Thyroid gland (tissue), 4 donors: ENCODE results near the gene MAL. TPM values are rescaled to one million over a fixed set of nuclear protein-coding genes. Genes with fewer than 3 reads are reported as not detected.

Experiments used
- DNase-seq, 2 donors: peaks; one replicate each; pipeline ENCODE4 v3.0.0-alpha.2; 2019
- H3K27ac ChIP-seq, 3 donors: fragments of 200-600 bp; sonication (generic); 1 replicate in 2 of 3; 2 replicates in 1 of 3; pipeline ENCODE4 v1.5.1; 2016 to 2019; ENCODE audit warnings: mild to moderate bottlenecking in 1 of 3, moderate library complexity in 1 of 3
- H3K27me3 ChIP-seq: fragments of 200-600 bp; sonication (generic); one replicate; pipeline ENCODE4 v1.5.1; 2019
- H3K36me3 ChIP-seq, 2 donors: fragments of 200-600 bp; sonication (generic); one replicate each; pipeline ENCODE4 v1.5.1; 2016 to 2019
- H3K4me1 ChIP-seq, 2 donors: fragments of 200-600 bp; sonication (generic); one replicate each; pipeline ENCODE4 v1.5.1; 2017 to 2019
- H3K4me3 ChIP-seq, 3 donors: fragments of 200-600 bp; sonication (generic); replicated peaks in 1 of 3; 1 replicate in 2 of 3; 2 replicates in 1 of 3; pipeline ENCODE4 v1.5.1; 2016; ENCODE audit warnings: mild to moderate bottlenecking in 1 of 3
- H3K9me3 ChIP-seq: fragments of 200-600 bp; sonication (generic); one replicate; pipeline ENCODE4 v1.5.1; 2017
- CTCF ChIP-seq, 6 experiments: fragments of 200-600 bp in 3 of 6; fragments of 450-650 bp in 3 of 6; sonication (generic) in 3 of 6; IDR thresholded peaks; one replicate each; pipeline ENCODE4 v1.5.1; 2016 to 2019; ENCODE audit warnings: antibody characterized with exemption in 6 of 6, mild to moderate bottlenecking in 2 of 6, inconsistent platforms in 1 of 6, moderate library complexity in 1 of 6
- POLR2A ChIP-seq, 2 donors: fragments of 450-650 bp; IDR thresholded peaks; one replicate each; pipeline ENCODE4 v1.6.1; 2017; ENCODE audit warnings: antibody characterized with exemption in 2 of 2, mild to moderate bottlenecking in 2 of 2, moderate library complexity in 1 of 2
- WGBS, 2 donors: methylation state at CpG; one replicate each; pipeline ENCODE4 v1.1.5; 2017; 5-methylcytosine and 5-hydroxymethylcytosine counted together
- intact Hi-C: fragments of 100-400 bp; cut with DNase I; formaldehyde crosslinking; loops from one replicate; pipeline ENCODE4 v1.15.1; 2023
- total RNA-seq, 4 donors: library from RNA; depleted of rRNA; stranded (reverse); fragments of >200 nt; gene quantifications; one replicate each; pipeline ENCODE4 v1.2.3, GENCODE V29; 2016

Gene MAL
- total RNA-seq, 4 donors from 2014 or later, result 5.6 to 19.3 (median 13.3) TPM

- intact Hi-C loops, result no loop called here
- WGBS, 2 donors, result 82 to 86% methylated on average over 10 of the region's 10 CpGs
- H3K27ac ChIP-seq, result peak overlapping the region; percentile 89 to 98 (median 92)
- no peaks in the 10 kb centered on the region for H3K9me3 ChIP-seq
- H3K4me3 ChIP-seq, result no peak overlapping the region
- H3K4me1 ChIP-seq, result peaks cover 23 to 38% of the 10 kb centered on the region in 2 donors
- TF ChIP-seq POLR2A (IDR thresholded peaks at IDR 0.05), result no peak
- no peak for TF ChIP-seq CTCF (IDR thresholded peaks at IDR 0.05)
- H3K36me3 ChIP-seq, result no peaks in the 10 kb centered on the region
- H3K27me3 ChIP-seq, result no peaks in the 10 kb centered on the region
- no peak for DNase-seq
Measured at GRCh38 chr2:95018301-95018700, 7.2 kb upstream of the MAL start.

GRCh38 chr2:95018861-95019550 lies 6.5 kb upstream of the MAL start:
- peak; percentile 84 to 88 for DNase-seq
- peak overlapping the region; percentile 89 to 98 (median 92) for H3K27ac ChIP-seq
- H3K36me3 ChIP-seq, result no peaks in the 10 kb centered on the region
- TF ChIP-seq CTCF (IDR thresholded peaks at IDR 0.05) (no peak), POLR2A (IDR thresholded peaks at IDR 0.05) (no peak)
- no peaks in the 10 kb centered on the region for H3K9me3 ChIP-seq
- peaks cover 23 to 43% of the 10 kb centered on the region in 2 donors for H3K4me1 ChIP-seq
- H3K27me3 ChIP-seq, result no peaks in the 10 kb centered on the region
- intact Hi-C loops, result no loop called here
- no peak overlapping the region for H3K4me3 ChIP-seq
- WGBS, 2 donors, result 59 to 64% methylated on average over 12 of the region's 12 CpGs

- TF ChIP-seq CTCF (IDR thresholded peaks at IDR 0.05), result no peak
- TF ChIP-seq POLR2A (IDR thresholded peaks at IDR 0.05), result no peak
- H3K9me3 ChIP-seq, result no peaks in the 10 kb centered on the region
- no peaks in the 10 kb centered on the region for H3K27me3 ChIP-seq
- peak overlapping the region; percentile 89 to 98 (median 92) for H3K27ac ChIP-seq
- H3K4me3 ChIP-seq, result no peak overlapping the region
- peaks cover 23 to 43% of the 10 kb centered on the region in 2 donors for H3K4me1 ChIP-seq
- 28 to 35% methylated on average over 4 of the region's 4 CpGs for WGBS, 2 donors
- no peak for DNase-seq
- intact Hi-C loops, result no loop called here
- H3K36me3 ChIP-seq, result no peaks in the 10 kb centered on the region
Measured at GRCh38 chr2:95019572-95019971, 5.9 kb upstream of the MAL start.

GRCh38 chr2:95020275-95021022 lies 5.1 kb upstream of the MAL start:
- DNase-seq, result peak; percentile 87 to 92
- intact Hi-C loops, result loop anchor here (5.0 kb wide), 1 partner anchor 97 kb away; no protein-coding TSS in a partner anchor

More at GRCh38 chr2:95020275-95021022, 5.1 kb upstream of the MAL start:
- Histone ChIP-seq H3K27ac (peak overlapping the region; percentile 89 to 98 (median 92)), H3K4me1 (peaks cover 23 to 50% of the 10 kb centered on the region in 2 donors), H3K4me3 (no peak overlapping the region), H3K36me3 (no peaks in the 10 kb centered on the region), H3K9me3 (no peaks in the 10 kb centered on the region), H3K27me3 (no peaks in the 10 kb centered on the region)
- WGBS, 2 donors, result 60 to 67% methylated on average over 8 to 9 of the region's 9 CpGs
- TF ChIP-seq POLR2A (IDR thresholded peaks at IDR 0.05) (peak in 1 of 2 donors; percentile 23), CTCF (IDR thresholded peaks at IDR 0.05) (no peak)
